GM18519 (cell line): ENCODE measurements around the gene CBLN4.

Experiments
- ATAC-seq: cut with Tn5 transposase; IDR thresholded peaks from one replicate; pipeline ENCODE4 v1.9.1; 2021; ENCODE audit warnings: mild to moderate bottlenecking, moderate library complexity; ENCODE audit not compliant: unreplicated experiment, low FRiP score

Gene CBLN4

GRCh38 chr20:55947701-55948100 is 57.6 kb downstream of the CBLN4 start:
- no peak for ATAC-seq
